Measurements from ENCODE around the gene ARNT2.
A peak's percentile ranks its signal among the peaks of the same experiment; 100 is the strongest.
"Not testable (repeated sequence)": the region's sequence is repeated elsewhere in the genome, so short reads cannot be mapped to it uniquely, and the experiment has no call there.

ARNT2 gene

DNA sequence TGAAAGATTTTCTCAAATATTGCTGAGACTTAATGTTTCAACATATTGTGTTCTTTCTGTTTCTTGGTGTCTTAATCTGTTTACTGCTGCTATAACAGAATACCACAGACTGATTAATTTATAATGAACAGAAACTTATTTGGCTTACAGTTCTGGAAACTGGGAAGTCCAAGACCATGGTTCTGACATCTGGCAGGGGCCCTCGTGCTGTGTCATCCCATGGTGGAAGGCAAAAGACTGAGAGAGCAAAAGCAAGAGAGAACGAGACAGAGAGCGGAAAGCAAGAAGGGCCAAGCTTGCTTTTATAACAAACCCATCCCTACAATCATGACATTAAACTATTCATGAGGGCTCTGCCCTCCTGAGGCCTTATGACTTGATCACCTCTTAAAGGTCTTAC, 88.7 kb downstream of the ARNT2 start:
- DNase-seq = no peak

- DNase-seq = no peak
Observed at GRCh38 chr15:80494351-80494751, 90.2 kb downstream of the ARNT2 start.

DNA sequence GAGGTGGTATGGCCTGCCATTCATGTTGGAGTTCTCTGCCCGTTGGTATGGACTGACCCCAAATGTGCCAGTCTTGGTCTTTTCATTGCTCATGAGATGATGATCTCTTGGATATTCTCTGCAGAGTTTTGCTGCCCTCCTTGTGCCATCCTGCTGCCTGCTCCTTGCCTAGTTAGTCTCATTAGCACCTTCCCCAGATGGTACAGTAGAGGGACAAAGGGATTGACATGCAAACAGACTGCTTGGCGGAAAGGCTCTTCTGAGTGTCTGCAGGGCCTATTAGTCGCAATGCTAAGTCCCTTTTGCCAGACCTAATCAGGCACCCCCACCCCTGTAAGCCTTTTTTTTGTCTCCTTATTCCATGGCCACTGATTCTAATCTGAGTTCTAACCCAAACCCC, 90.6 kb downstream of the ARNT2 start:
- no peak for DNase-seq

DNA sequence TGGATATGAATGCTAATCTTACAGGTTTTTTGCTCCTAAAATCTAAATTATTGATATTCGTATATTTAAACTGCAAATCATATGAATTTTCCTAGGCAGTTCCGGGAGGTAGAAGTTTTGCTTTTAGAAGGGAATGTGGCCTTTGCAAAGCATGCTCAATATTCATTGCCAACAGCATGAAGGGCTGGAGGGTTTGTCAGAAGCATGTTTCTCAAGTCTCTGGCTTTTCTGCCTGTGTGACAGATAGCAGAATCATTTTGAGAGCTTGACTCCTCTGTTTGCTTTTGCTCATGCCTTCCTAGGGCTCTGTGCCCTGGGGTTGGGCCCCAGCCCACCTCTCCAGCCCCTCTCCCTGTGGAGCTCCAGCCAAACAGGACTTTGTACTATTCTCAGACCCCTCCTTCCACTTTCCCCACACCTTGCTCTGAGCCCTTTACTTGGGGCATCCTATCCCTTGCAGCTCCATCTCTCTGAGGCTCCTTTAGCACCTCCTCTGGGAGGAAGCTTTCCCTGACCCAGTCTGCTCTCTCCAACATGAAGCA, 91.3 kb downstream of the ARNT2 start:
- no peak for DNase-seq

- DNase-seq = no peak
Observed at GRCh38 chr15:80496096-80496495, 91.9 kb downstream of the ARNT2 start.

GRCh38 chr15:80497221-80497620, 93.0 kb downstream of the ARNT2 start:
- DNase-seq = no peak

DNA sequence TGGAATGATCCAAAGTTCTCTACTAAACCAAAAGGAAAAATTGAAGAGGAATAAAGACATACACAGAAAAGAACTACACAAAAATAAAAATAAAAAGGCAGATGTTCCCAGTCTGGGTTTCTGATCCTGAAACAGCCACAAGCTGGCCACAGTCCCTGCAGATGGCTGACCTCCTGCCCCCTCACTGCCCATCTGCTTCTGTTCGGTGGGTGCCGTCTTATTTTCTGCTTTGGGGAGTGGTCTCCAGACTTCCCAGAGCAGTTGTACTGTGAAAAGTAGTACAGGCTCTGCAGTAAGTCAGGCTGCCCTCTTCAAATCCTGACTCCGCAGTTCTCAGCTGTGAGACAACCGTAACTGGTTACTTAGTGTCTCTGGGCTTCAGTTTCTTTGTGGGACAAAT, 94.5 kb downstream of the ARNT2 start:
- DNase-seq = no peak

- no peak for DNase-seq
Observed at GRCh38 chr15:80500021-80500420, 95.8 kb downstream of the ARNT2 start.

GRCh38 chr15:80501476-80501875, 97.3 kb downstream of the ARNT2 start:
- no peak for DNase-seq

DNA sequence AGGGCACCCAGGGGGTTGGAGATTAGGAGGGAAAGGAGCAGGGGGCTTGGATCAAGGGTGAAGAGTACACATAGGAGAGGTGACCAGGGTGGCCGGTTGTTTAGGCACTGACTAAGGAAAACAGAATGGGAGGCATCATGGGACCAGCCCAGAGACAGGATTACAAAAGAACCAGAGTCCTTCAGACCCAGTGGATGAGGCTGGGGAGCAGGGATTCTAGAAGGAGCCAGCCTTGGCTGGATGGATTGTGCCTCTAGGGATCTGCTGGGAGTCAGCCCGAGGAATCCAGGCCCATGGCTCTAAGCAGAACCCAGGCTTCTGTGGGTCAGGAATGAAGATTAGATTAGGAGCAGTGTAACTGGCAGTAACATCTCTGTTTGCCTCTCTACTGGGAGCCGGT, 98.6 kb downstream of the ARNT2 start:
- DNase-seq = no peak

- DNase-seq = no peak
Observed at GRCh38 chr15:80503319-80503952, 99.3 kb downstream of the ARNT2 start.

GRCh38 chr15:80504931-80505330, 100.7 kb downstream of the ARNT2 start:
- no peak for DNase-seq

DNA sequence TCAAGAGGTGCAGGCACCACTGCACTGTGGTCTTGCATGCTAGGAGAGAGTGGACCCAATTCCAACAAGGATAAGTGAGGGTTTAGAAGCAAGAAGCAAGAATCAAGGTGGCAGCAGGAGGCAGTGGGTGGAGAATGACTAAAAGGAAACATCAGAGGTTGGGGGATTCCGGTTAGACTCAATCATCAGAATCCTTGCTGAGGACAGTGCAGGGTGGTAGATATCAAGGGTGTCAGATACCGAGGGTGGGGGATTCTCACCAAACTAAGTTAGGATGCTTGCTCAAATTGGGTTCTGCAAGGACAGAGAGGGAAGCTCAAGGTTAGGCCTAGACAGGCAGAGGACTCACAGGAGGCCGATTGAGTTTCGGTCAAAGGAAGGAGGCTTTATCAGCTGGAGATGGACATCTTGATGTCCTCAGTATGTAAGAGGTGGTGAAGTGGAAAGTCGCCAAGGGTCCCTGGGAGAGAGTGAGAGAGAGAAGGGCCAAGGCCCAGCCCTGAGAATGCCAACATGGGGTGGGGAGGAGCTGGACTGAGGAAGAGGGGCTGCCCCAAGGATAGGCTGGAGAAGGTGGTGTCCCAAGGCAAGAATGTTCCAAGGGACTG, 102.2 kb downstream of the ARNT2 start:
- DNase-seq = no peak

- no peak for DNase-seq
Observed at GRCh38 chr15:80507131-80507530, 102.9 kb downstream of the ARNT2 start.

GRCh38 chr15:80507638-80508316, 103.6 kb downstream of the ARNT2 start:
- DNase-seq = no peak

DNA sequence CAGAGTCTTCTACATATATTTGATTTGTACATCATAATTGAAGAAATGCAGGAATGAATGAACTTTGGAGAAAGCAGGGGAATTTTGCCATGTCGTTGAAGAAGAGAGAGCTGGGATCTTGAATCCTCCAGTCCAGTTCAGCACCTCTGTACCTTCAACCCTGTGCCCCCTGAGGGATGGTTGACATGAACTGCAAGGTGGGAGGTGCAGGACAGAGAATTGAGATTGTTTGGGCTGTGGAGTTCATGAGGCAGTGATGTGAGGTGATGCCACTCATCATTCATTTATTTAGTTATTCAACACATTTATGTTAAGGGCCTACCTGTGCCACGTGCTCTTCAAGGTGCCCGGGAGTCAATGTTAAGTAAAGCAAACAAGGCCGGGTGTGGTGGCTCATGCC, 104.6 kb downstream of the ARNT2 start:
- no peak for DNase-seq

DNA sequence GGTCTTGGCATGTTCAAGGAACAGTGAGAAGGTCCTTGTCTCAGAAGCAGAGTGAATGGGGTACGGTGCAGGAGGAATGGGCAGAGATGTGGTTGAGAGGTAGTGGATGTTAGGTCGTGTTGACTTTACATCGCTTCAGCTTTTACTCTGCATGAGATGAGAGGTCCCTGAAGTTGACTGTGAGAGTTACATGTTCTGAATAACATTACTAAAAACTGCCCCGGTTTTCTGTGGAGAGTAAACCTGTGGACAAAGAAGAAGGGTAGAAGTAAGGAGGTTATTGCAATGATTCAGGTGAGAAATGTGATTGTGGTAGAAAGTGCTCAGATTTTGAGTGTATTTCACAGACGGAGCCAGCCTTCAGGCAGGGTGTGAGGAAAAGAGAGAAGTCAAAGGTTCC, 105.6 kb downstream of the ARNT2 start:
- no peak for DNase-seq

DNA sequence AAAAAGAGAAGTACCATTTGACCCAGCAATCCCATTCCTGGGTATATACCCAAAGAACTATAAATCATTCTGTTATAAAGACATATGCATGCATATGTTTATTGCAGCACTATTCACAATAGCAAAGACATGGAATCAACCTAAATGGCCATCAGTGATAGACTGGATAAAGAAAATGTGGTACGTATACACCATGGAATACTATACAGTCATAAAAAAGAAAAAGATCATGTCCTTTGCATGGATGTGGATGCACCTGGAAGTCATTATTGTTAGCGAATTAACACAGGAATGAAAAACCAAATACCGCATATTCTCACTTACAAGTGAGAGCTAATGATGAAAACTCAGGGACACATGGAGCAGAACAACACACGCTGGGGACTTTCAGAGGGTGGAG, 106.8 kb downstream of the ARNT2 start:
- not testable (repeated sequence) for DNase-seq

DNA sequence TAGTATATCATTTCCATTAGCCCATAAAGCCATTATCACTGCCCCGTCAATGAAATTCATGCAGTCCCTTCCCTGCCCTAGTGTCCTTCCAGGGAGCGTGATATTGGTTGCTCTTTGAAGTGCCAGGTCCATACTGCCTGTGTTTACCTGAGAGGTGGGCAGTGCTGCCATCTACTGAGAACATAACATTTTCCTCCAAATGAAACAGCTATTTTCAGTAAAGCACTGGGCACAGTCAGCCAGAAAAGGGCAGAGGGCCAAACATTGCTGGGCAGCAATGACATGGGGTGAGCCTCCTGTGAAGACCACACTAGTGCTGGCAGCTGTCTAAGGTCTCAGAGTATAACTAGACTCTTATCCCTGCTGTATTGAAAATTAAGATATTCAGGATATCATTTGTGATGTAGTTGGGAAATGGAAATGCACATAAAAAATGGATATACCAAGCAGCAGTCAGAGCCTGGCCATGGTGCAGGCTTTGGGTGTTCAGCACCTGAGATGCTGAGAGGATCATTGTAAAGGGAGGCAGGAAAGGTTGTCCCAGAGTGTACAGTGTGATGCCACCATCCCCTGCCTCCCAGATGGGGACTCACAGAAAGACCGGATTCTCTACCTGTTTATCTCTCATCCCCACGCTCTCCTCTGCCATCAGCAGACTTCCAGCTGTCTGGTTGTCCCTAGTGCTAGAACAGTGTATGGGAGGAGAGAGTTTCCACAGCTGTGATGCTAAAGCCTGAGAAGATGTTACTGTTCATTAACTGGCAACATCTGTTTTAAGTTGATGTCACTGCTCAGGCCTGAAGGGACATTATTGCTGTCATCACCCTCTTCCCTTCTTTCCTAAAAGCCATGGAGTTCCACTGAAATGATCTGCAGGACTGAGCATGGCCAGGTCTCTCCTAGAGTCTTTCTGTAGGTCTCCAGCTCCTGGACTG, 108.8 kb downstream of the ARNT2 start:
- DNase-seq = peak; percentile 16

DNA sequence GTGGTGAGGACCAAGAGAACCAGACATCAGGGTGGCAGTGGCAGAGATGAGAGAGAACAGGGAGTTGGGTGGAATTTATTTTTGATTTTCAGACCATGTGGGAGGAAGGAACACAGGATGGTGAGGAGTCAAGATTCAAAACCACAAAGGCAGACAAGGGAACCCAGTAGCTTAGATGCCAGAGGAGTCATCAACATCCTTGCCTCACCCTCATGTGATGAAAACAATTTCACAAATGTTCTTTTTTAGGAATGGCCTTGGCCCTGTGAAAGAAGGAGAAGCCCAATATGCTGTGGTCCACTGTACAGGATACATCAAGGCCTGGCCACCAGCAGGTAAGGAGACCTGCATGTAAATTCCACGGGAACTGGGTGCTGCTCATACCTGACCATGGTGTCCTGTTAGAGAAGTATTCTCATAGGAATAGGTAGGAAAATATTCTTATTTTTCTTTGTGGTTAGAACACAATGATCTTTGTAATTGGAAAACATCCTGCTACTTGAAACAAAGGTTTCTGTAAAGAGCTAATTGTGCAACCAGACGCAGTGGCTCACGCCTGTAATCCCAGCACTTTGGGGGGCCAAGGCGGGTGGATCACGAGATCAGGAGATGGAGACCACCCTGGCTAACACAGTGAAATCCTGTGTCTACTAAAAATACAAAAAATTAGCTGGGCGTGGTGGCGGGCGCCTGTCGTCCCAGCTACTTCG, 110.0 kb downstream of the ARNT2 start:
- DNase-seq = no peak

DNA sequence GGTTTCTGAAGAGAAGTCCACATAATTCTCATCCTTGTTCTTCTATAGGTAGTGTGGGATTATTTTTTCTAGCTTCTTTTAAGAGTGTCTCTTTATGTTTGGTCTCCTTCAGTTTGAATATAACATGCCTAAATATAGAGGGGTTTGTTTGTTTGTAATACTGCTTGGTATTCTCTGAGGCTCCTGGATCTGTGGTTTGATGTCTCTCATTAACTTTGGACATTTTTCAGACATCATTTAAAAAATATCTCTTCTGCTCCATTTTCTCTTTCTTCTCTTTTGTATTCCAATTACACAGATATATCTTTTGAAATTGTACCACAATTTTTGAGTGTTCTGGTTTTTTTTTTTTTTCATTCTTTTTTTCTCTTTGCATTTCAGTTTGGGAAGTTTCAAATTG, 113.1 kb downstream of the ARNT2 start:
- DNase-seq = no peak

DNA sequence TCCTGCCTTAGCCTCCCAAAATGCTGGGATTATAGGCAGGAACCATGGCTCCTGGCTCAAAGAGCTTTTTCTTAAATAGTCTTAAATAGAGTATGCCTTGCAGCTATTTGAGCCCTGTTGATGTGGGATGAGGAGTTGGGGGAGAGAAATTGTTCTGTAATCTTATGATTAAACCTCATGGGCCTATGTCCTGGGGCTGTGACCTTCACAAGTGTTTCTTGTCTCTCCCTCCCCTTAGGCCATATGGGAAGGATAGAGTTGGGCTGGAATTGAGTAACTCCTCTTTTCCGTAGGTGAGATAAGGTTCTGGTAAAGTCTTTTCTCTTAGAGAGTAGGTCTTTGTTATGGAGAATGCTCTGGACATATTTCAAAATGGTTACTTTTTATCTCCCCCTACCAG, 114.3 kb downstream of the ARNT2 start:
- DNase-seq = no peak

DNA sequence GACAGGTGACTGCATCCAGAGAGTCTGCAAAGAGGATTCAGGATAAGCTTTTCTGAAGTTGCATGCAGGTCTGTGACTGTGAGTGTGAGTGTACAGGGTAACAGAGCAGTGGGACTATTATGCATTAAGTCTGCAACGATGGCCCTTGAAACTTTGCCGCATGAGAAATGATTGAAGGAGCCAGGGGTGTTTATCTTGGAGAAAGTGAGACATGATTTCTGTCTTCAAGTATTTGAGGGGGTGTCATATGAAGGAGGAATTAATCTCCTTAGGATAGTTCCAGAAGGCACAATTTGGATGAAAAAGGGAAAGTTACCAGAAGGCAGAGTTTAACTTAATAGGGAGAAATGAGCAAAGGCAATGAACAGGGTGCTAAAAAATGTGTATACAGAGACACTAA, 119.6 kb downstream of the ARNT2 start:
- DNase-seq = no peak

All from NCI-H345 (cell line).